GM21390 (cell line): ENCODE measurements around the gene ATG14.
"Not testable (repeated sequence)": the region's sequence is repeated elsewhere in the genome, so short reads cannot be mapped to it uniquely, and the experiment has no call there.

Source experiments
- ATAC-seq: cut with Tn5 transposase; IDR thresholded peaks from one replicate; pipeline ENCODE4 v1.9.1; 2021; ENCODE audit not compliant: unreplicated experiment

Gene ATG14

GRCh38 chr14:55388160-55388559 lies 23.5 kb downstream of the ATG14 start:
- no peak for ATAC-seq

GRCh38 chr14:55387121-55387520 lies 24.5 kb downstream of the ATG14 start:
- ATAC-seq = no peak

GRCh38 chr14:55386037-55386808 lies 25.4 kb downstream of the ATG14 start:
- no peak for ATAC-seq

GRCh38 chr14:55384536-55384935 lies 27.1 kb downstream of the ATG14 start:
- no peak for ATAC-seq

GRCh38 chr14:55383541-55384140 lies 28.0 kb downstream of the ATG14 start:
- no peak for ATAC-seq

- not testable (repeated sequence) for ATAC-seq
Observed at GRCh38 chr14:55383056-55383466, 28.6 kb downstream of the ATG14 start.

- ATAC-seq = no peak
Observed at GRCh38 chr14:55382483-55382882, 29.1 kb downstream of the ATG14 start.

- no peak for ATAC-seq
Observed at GRCh38 chr14:55381561-55381960, 30.1 kb downstream of the ATG14 start.

GRCh38 chr14:55381040-55381439 lies 30.6 kb downstream of the ATG14 start:
- ATAC-seq = no peak

- ATAC-seq = no peak
Observed at GRCh38 chr14:55377236-55377635, 34.4 kb downstream of the ATG14 start.

- no peak for ATAC-seq
Observed at GRCh38 chr14:55374771-55375170, 36.9 kb downstream of the ATG14 start.

- no peak for ATAC-seq
Observed at GRCh38 chr14:55373784-55374705, 37.6 kb downstream of the ATG14 start.

GRCh38 chr14:55372825-55373224 lies 38.8 kb downstream of the ATG14 start:
- ATAC-seq = no peak

- ATAC-seq = no peak
Observed at GRCh38 chr14:55372423-55372822, 39.2 kb downstream of the ATG14 start.

GRCh38 chr14:55370883-55371455 lies 40.7 kb downstream of the ATG14 start:
- ATAC-seq = no peak

- no peak for ATAC-seq
Observed at GRCh38 chr14:55366271-55366670, 45.4 kb downstream of the ATG14 start.

GRCh38 chr14:55361190-55361589 lies 50.4 kb downstream of the ATG14 start:
- ATAC-seq = no peak

- no peak for ATAC-seq
Observed at GRCh38 chr14:55359307-55359706, 52.3 kb downstream of the ATG14 start.

GRCh38 chr14:55356913-55357312 lies 54.7 kb downstream of the ATG14 start:
- ATAC-seq = no peak

GRCh38 chr14:55355922-55356321 lies 55.7 kb downstream of the ATG14 start:
- ATAC-seq = no peak

- ATAC-seq = peak; percentile 79
Observed at GRCh38 chr14:55354500-55354899, 57.1 kb downstream of the ATG14 start.
